Erythroblast (primary cell): Measurements from ENCODE around the gene ARL4C.

Experiments
- DNase-seq, 2 experiments: peaks; one replicate each; lab custom pipeline; 2025; lab: John Stamatoyannopoulos, UW
- GATA1 ChIP-seq: IDR thresholded peaks from 2 replicates; pipeline ENCODE4 v1.6.1; 2011; ENCODE audit warnings: low read depth, mild to moderate bottlenecking, control low read depth, low read length, moderate library complexity
- POLR2A ChIP-seq: IDR thresholded peaks from 2 replicates; pipeline ENCODE4 v1.6.1; 2011; ENCODE audit warnings: mild to moderate bottlenecking, low read length

The ARL4C gene

DNA sequence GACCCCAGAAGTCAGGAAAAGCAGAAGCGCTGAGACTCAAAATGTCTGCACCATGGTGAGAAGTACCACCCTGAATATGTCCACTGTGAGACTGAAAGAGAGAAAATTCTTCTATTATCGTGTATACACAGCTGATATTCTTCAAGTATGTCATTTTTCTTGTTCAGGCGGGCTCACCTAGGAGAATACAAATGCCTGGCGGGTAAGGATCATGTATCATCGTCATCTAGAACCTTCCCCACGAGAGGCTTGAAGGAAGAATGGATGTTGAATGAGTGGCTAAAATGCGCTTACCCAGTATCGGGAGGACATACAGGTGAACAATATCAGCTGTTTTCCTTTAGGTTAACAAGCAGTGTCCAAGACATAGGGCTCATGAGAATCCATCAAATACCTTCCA, 21.1 kb upstream of the ARL4C start:
- DNase-seq, result no peak
- TF ChIP-seq GATA1 (no peak), POLR2A (no peak)

DNA sequence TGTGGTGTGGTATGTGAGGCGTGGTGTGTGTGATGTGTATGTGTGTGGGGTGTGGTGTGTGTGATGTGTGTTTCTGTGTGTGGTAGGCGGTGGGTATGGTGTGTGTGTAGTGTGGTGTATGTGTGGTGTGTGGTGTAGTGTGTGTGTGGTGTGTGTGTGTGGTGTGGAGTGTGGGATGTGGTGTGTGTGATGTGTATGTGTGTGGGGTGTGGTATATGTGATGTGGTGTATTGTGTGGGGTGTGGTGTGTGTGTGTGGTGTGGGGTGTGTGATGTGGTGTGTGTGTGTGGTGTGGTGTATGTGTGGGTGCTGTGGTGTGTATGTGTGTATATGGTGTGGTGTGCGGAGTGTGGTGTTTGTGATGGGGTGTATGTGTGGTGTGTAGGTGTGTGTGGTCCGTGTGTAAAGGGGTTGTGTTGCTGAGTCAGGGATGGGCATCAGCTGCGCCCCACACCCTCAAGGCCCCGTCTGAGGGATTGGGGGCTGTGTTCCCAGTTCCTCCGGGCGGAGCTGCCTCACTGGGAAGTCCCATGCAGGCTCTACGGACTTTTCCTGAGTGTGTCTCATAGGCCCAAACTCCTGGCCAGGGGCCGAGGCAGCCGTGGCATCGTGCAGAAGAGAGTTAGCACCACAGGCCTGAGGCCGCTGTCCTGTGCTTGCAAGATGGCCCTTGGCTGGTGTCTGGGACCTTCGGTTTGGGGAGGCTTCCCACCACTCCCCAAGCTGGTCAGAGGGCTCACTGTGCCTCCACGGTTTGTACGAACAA, 18.2 kb upstream of the ARL4C start:
- TF ChIP-seq POLR2A, result no peak
- TF ChIP-seq GATA1, result no peak
- peak in 1 of 2 experiments; percentile 19 for DNase-seq

DNA sequence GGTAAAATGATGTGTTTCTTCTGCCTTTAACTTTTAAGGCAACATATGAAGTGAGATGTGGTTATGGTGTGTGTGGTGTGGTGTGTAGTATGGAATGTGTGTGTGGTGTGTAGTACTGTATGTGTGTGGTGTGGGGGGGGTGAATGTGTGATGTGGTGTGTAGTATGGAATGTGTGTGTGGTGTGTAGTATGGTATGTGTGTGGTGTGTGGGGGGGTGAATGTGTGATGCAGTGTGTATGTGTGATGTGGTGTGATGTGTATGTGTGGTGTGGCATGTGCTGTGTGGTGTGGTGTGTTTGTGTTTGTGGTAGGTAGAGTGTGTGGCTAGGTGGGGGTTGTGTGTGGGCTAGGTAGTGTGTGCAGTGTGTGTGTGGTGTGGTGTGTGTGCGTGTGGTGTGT, 17.2 kb upstream of the ARL4C start:
- no peak for TF ChIP-seq POLR2A
- no peak for TF ChIP-seq GATA1
- no peak for DNase-seq

DNA sequence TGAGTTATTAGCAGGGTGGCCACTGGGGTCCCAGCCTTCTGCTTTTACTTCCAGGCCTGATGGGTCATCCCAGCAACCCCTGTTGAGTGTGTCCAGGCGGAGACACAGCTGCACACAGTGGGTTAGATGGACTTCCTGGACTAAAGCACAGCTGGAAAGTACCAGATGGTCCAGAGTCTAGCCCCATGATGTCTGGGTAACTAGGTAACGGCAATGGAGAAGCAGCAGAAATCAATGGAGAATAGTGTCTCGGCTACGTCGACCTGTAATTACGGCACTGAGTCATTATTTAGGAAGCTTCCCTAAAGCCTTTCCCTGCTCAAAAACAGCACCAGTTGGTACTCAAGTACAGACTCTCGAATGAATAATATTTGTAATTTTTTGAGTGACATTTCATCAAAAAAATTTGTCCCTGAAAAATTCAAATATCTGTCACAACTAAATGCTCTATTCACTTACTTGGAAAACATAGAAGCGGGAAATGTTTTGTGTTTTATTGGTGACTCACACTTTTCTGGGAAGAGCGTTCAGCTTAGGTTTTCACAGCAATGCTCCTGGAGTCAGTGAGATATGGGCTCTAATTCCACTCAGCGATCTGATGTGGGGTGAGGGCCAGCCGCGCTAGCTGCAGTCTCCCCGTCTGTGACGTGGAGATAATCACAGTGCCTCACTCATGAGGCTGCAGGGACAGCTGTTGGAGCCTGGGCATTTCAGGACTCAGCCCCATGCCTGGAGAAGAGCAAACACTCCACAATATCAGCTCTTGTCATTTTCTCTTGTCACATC, 16.2 kb upstream of the ARL4C start:
- TF ChIP-seq GATA1 (no peak), POLR2A (no peak)
- no peak for DNase-seq

DNA sequence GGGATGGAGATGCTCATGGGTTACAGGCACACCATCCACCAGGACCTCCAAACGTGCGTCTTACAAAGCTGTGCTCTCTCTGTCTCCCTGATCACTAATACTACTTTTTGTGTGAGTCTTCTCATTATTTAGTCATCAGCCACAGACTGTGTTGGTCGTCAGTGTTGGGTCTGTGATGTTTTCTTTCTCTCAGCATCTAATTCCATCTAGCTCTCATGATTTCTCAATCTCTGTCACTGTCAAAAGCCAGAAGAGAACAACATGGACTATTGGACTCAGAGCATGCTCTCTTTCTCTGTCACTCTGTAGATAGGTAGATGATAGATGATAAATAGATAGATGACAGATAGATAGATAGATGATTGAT, 6.0 kb upstream of the ARL4C start:
- no peak for DNase-seq
- TF ChIP-seq POLR2A (no peak), GATA1 (no peak)

DNA sequence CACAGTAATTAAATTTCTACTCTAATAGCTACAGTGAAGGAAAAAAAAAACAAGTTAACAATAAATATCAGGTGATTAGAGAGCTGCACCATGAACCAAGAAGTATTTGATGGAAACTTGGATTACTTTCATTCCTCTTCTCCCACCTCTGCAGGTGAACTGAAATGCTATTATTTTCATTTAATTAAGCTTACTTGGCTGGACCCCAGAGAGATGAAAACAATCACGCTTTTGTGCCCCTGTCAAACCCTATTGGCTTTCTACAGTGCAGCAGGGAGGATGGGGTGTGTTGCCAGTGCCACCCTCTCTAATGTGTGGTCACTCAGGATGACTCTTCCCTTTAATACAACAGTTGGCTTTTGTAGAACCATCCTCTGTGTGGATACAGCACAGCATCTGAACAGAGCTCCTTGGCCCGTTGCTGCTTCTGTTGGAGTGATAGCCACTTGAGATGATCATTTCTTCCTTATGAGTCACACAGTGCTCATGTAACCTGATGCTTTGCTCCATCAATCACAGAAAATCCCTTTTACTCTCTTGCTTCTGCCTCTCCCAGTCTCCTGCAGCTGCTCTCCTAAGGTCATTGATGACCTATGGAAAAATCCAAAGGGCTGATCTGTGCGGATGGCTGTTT, 5.5 kb upstream of the ARL4C start:
- no peak for DNase-seq

DNA sequence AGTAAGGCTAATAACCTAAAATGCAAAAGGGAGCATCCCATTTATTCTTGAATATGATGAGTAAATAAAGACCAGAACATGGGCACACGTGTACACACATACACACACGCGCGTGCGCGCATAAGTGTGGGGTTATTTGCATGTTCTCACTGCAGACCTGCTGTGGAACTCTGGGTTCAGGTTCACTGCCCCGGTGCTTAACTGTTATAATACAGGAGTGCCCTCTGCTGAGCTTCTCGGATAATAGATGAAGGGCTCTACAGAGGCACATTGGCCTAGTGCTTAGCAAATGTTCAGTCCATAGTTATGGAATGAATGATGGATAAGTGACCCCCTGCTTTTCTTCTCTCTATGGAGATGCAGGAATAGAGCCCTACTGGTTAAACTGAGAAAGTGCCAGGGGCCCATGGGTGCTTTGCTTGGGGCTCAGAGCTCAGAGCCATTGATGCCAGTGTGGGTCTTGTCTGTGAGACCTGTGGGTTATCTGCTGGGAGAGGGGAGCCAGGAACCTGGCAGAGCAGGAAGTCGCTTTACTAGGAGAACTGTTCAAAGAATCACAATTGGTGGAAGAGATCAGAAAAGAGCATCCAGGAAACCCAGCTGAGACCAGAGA, 3.6 kb upstream of the ARL4C start:
- peak; percentile 17 to 26 for DNase-seq

More for the DNA sequence above, 5.5 kb upstream of the ARL4C start:
- TF ChIP-seq POLR2A, result no peak
- no peak for TF ChIP-seq GATA1

DNA sequence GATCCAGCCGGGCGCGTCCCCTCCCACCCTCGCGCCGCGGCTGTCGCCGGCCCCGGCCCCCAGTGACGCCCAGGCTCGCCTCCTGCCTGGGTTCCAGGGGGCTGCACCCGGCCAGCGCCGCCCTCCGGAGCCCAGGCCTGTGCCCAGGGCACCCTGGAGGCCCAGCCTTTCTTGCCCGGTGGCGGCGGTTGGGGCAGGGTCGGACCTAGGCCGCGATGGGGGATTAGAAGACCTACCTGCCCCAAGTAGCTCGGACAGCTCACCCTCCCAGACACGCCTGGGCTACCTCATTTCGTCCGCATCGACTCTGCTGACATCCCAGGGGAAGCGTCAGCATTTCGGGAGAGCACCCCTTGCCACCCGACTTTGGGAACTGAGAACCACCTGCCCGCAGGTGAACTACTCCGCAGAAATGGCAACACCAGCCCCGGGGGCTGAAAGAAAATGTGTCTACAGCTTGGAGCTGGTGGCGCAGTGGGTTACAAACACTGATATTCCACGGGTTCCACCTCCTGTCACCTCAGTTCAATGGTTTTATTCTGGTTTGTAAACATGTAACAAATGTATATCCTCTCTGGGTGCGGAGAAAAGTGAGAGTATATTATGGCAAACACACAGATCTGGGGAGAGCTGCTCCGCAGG, 834 bp upstream of the ARL4C start:
- no peak for TF ChIP-seq GATA1
- TF ChIP-seq POLR2A, result no peak
- DNase-seq, result no peak

More for the DNA sequence above, 3.6 kb upstream of the ARL4C start:
- TF ChIP-seq POLR2A (no peak), GATA1 (no peak)

DNA sequence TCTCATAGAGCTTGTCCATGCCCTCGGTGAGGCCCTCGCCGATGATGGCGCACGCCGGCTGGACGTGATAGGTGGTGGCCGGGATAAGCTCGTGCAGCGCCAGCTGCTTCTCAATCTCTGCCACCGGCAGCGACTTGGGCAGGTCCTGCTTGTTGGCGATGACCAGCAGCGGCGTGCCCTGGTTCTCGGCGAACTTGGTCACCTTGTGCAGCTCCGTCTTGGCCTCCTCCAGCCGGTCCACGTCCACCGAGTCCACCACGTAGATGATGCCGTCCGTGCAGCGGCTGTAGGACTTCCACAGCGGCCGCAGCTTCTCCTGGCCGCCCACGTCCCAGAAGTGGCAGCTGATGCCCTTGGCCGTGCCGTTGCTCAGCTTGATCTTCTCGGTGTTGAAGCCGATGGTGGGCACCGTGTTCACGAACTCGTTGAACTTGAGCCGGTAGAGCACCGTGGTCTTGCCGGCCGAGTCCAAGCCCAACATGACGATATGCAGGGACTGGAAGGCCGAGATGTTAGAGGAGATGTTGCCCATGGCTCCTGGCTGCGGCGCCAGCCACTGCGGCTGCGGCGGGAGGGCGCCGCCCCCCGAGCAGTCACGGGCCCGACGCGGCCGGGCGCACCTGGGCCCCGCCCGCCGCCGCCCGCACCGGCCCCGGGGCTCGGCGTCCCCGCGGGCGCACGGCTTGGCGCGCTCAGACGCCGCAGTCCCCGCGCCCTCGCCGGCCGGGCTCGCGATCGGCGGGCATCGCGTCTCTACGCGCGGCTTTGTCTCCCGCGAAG, 636 bp downstream of the ARL4C start:
- TF ChIP-seq GATA1 (no peak), POLR2A (no peak)
- peak in 1 of 2 experiments; percentile 13 for DNase-seq

DNA sequence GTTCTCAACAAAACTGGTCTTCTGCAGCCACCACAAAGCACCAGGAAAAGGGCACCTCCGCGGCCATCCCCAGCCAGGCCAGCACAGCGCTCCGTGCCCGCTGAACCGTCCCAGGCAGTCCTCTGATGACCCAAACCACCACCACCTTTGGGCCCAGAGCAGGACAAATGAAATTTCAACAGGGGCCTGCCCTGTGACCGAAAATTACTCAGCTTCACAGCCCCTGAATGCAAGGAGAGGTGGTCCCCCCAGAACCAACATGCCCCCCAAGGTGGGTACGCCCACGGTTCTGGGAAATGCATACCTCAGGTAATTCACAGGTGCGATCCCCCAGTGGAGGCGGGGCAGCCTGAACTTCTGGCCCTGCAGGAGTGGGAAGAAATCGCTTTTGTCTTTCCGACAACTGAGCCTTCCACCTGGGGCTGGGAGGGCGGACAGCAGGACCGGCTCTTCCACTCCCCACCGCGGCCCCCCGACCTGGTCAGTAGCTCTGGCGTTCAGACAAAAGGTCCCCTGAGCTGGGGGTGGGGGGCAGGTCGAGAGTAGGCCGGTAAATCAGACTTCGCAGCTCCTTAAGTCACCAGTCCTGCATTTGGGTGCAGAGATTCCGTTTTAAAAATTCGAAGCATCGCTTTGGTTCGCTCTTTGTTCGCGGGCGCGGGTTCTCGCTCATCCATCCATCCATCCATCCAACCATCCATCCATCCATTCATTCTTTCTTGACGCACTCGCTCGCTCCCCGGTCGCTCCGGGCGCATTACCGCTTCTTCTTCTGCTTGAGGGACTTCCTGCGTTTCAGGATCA, 1.4 kb downstream of the ARL4C start:
- no peak for DNase-seq

DNA sequence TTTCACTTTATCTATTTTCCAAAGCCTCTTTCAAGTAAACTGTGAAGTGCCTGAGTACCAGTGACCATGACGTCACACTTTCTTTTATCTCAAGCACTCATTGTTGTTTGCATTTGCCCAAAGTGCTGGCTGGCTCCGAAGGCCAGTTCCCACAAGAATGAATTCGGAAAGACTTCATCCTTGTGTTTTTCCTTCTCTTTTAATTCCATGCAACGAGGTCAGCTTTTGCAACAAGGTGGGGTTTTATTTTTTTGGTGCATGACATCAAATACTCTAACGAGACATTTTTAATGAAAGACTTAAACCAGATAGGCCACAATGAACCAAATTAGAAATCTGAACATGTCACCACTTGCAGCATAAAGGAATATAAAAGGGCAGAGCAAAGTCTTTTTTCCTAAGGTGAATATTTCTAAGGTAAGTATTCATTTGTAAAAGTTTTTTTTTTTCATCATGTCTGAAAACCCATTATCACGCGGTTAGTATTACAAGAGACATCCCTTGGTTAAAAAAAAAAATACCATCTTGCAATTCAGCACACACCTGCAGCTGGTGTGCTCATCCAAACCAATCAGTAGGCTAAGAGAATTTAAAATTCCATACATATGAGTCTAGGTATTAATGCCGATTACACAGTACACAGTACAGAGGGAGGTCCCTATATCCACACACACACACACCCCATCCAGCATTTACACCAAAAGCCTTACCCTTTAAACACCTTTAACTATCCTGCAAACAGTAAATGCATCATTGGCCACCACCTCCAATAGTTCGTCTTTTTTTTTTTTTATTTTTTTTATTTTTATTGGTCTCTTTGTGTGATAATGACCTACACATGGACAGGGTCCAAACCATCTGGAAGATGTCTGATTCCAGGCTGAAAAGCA, 2.3 kb downstream of the ARL4C start:
- no peak for DNase-seq
- no peak for TF ChIP-seq GATA1
- TF ChIP-seq POLR2A, result no peak

More for the DNA sequence above, 1.4 kb downstream of the ARL4C start:
- no peak for TF ChIP-seq POLR2A

DNA sequence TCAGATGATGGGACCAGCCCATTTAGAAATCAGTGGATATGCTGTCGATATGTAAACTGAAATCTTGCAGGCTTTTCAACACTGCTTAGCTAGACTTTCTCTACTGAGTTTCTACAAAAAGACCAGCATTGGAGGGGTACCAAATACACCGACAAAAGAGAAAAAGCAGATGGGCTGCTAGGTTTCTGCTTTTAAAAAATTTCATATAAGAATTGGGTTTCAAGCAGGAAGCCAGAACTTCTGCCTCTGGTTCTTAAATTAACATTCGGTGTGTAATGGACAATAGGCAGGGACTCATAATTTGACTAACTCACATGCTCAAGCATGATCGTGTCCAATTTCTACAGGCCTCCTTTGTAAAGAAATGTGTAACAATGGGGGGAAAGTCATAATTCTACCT, 3.1 kb downstream of the ARL4C start:
- DNase-seq, result no peak
- TF ChIP-seq POLR2A (no peak), GATA1 (no peak)
